ENCODE data around the gene CCDC34. TPM values are rescaled to one million over a fixed set of nuclear protein-coding genes. Genes with fewer than 3 reads are reported as not detected.

Gene CCDC34
- total RNA-seq, 6 experiments from 2014 or later = 7.9 to 18.7 (median 13.9) TPM

DNA sequence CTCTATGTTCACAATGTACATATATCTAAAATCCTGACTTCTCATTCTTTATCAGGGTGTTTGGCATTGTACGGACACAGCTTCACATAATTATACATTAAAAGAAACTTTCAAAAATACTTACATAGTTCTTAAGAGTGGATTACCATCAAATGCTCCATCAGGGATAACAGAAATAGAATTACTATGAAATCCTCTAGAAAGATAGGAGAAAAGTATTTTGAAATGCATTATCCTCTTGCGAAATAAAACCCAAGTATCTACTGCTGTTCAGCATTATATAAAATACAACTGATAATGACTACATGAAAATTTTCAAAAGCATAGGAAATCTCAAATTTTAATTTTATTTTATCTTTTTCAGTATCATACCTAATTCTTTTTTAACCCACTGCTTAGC is 17.8 kb upstream of the CCDC34 start:
- Mint-ChIP-seq H3K27ac (no peak overlapping the region), H3K36me3 (ENCODE audit: low read depth) (peaks cover 7% of the 10 kb centered on the region; the same call in 1 of the 2 replicates), H3K4me1 (ENCODE audit: low read depth) (peaks cover 27% of the 10 kb centered on the region)

DNA sequence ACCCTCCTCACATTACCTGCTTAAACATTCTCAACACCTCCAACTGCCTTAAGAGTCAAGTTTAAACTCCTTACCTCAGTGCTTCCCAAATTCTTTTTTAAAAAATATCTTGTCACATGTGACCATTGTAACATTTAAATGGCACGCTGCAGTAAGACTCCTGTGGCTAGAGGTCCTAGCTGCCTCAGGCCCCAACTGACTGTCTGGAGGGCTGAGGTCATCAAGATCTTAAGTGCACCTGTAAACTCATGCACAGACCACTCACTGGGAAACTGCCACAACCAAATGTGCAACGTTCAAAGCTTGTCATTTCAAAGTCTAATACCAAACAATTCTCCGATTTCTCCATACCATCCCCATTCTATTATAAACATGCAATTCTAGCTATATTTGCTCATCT is 16.4 kb upstream of the CCDC34 start:
- Mint-ChIP-seq H3K27ac (no peak overlapping the region), H3K9me3 (no peaks in the 10 kb centered on the region), H3K36me3 (ENCODE audit: low read depth) (peaks cover 3% of the 10 kb centered on the region; the same call in 1 of the 2 replicates), H3K27me3 (ENCODE audit: insufficient read depth) (no peaks in the 10 kb centered on the region), H3K4me3 (no peak overlapping the region), H3K4me1 (ENCODE audit: low read depth) (peaks cover 13% of the 10 kb centered on the region)
- DNase-seq = no peak
- TF ChIP-seq, protein P1, sequence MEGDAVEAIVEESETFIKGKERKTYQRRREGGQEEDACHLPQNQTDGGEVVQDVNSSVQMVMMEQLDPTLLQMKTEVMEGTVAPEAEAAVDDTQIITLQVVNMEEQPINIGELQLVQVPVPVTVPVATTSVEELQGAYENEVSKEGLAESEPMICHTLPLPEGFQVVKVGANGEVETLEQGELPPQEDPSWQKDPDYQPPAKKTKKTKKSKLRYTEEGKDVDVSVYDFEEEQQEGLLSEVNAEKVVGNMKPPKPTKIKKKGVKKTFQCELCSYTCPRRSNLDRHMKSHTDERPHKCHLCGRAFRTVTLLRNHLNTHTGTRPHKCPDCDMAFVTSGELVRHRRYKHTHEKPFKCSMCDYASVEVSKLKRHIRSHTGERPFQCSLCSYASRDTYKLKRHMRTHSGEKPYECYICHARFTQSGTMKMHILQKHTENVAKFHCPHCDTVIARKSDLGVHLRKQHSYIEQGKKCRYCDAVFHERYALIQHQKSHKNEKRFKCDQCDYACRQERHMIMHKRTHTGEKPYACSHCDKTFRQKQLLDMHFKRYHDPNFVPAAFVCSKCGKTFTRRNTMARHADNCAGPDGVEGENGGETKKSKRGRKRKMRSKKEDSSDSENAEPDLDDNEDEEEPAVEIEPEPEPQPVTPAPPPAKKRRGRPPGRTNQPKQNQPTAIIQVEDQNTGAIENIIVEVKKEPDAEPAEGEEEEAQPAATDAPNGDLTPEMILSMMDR (IDR thresholded peaks at IDR 0.05) = no peak

More for the DNA sequence above, 17.8 kb upstream of the CCDC34 start:
- no peak for DNase-seq
- TF ChIP-seq, protein P1 (IDR thresholded peaks at IDR 0.05) = no peak
- H3K9me3 Mint-ChIP-seq = no peaks in the 10 kb centered on the region
- no peak overlapping the region for H3K4me3 Mint-ChIP-seq
- peaks cover 2% of the 10 kb centered on the region; the same call in 1 of the 2 replicates for H3K27me3 Mint-ChIP-seq (ENCODE audit: insufficient read depth)

DNA sequence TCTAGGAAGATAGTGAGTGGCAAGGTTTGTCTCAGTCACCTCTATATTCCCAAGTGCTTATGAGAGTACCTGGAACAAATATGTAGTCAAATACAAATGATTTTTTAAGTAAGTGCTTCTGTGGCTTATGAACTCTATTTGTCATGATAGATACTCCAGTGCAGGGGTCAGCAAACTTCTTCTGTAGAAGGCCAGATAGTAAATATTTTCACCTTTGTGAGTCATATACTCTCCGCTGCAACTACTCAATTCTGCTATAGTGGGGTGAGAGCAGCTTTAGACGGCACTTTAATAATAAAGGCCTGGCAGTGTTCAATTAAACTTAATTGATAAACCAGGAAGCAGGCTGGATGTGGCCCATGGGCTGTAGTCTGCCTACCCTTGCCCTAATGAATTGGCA is 12.4 kb upstream of the CCDC34 start:
- peaks cover 3% of the 10 kb centered on the region; the same call in 1 of the 2 replicates for H3K4me1 Mint-ChIP-seq (ENCODE audit: low read depth)
- no peak overlapping the region for H3K27ac Mint-ChIP-seq
- no peaks in the 10 kb centered on the region for H3K27me3 Mint-ChIP-seq (ENCODE audit: insufficient read depth)
- H3K36me3 Mint-ChIP-seq (ENCODE audit: low read depth) = no peaks in the 10 kb centered on the region; the same call in 1 of the 2 replicates
- TF ChIP-seq, protein P1 (IDR thresholded peaks at IDR 0.05) = no peak
- no peak overlapping the region for H3K4me3 Mint-ChIP-seq
- DNase-seq = no peak
- no peaks in the 10 kb centered on the region for H3K9me3 Mint-ChIP-seq

DNA sequence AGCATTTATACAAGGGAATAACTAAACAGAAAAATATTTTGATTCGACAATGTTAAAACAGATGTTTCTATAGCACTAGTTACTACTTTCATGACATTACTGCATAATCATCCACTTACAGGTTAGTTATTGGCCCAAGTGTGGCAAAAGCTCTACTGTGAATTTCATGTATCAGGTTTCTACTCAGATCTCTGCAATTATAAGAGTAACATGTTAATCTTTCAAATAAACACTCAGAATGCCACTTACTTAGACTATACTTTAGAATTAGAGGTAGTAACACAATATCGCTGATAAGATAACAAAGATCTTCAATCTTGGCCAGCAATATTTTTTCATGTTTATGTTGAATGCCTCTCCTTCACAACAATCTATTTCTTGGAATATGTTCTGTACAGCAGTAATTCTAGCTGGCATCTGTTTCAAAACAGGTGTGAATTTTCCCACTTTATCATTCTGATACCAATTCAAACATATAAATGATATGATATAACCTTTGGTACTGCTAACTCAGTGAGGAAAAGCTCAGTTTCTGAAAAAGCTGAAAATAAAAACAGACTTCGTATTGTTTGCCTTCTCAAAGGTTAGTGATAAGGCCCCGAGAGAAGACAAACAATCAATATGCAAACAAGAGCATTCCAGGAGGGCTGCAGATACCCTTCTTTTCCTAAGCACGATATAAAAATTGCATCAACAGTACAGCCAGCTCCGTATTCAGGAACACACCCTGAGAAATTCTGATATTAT is 11.0 kb upstream of the CCDC34 start:
- H3K9me3 Mint-ChIP-seq = no peaks in the 10 kb centered on the region
- H3K27me3 Mint-ChIP-seq (ENCODE audit: insufficient read depth) = no peaks in the 10 kb centered on the region
- no peaks in the 10 kb centered on the region; the same call in 1 of the 2 replicates for H3K36me3 Mint-ChIP-seq (ENCODE audit: low read depth)
- H3K27ac Mint-ChIP-seq = no peak overlapping the region
- DNase-seq = no peak
- H3K4me1 Mint-ChIP-seq (ENCODE audit: low read depth) = peaks cover 7% of the 10 kb centered on the region; the same call in 1 of the 2 replicates
- TF ChIP-seq, protein P1 (IDR thresholded peaks at IDR 0.05) = no peak
- H3K4me3 Mint-ChIP-seq = no peak overlapping the region

DNA sequence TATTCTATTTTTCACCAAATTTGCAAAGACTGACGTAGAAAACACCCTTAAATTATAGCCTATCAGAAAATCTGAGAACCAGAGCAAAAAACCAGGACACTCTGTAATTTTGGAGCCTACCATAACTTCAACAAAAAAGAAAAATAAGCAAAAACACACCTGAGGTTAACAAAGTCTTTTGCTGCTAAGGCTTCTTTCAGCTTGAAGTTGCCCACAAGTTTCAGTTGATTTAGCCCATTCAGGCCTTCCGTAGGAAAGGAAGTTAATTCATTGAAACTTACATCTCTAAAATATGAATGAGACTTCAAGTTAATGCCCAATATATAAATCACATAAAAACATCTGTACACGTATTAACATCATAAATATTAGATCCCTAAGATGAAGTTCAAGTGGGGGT is 10.4 kb upstream of the CCDC34 start:
- DNase-seq = no peak
- H3K36me3 Mint-ChIP-seq (ENCODE audit: low read depth) = no peaks in the 10 kb centered on the region; the same call in 1 of the 2 replicates
- no peak overlapping the region for H3K27ac Mint-ChIP-seq
- H3K4me3 Mint-ChIP-seq = no peak overlapping the region
- no peaks in the 10 kb centered on the region for H3K27me3 Mint-ChIP-seq (ENCODE audit: insufficient read depth)
- TF ChIP-seq, protein P1 (IDR thresholded peaks at IDR 0.05) = no peak
- H3K9me3 Mint-ChIP-seq = no peaks in the 10 kb centered on the region
- peaks cover 7% of the 10 kb centered on the region; the same call in 1 of the 2 replicates for H3K4me1 Mint-ChIP-seq (ENCODE audit: low read depth)
